ENCODE data around the gene ST7.
"Not testable (repeated sequence)": the region's sequence is repeated elsewhere in the genome, so short reads cannot be mapped to it uniquely, and the experiment has no call there.

Gene ST7

DNA sequence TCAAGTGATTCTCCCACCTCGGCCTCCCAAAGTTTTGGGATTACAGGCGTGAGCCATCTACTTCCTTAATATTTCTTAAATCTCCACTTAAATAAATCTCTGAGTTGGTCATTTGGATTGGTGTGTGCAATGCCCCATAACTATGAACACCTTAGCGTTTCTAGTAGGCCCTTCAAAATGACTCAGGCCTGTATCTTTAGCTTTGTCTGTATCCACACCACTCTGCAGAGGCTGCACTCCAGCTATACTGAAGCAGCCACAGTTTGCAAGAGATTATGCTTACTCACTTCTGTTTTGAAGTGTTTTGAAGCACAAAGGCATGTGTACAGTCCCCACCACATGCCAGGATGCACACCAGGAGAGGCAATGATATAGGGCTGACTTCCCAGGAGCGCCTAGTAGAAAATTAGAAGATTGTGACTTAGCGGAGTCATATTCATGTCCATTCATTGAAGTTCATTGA is 2.4 kb upstream of the ST7 start:
- DNase-seq (ENCODE audit: low spot score) = no peak

DNA sequence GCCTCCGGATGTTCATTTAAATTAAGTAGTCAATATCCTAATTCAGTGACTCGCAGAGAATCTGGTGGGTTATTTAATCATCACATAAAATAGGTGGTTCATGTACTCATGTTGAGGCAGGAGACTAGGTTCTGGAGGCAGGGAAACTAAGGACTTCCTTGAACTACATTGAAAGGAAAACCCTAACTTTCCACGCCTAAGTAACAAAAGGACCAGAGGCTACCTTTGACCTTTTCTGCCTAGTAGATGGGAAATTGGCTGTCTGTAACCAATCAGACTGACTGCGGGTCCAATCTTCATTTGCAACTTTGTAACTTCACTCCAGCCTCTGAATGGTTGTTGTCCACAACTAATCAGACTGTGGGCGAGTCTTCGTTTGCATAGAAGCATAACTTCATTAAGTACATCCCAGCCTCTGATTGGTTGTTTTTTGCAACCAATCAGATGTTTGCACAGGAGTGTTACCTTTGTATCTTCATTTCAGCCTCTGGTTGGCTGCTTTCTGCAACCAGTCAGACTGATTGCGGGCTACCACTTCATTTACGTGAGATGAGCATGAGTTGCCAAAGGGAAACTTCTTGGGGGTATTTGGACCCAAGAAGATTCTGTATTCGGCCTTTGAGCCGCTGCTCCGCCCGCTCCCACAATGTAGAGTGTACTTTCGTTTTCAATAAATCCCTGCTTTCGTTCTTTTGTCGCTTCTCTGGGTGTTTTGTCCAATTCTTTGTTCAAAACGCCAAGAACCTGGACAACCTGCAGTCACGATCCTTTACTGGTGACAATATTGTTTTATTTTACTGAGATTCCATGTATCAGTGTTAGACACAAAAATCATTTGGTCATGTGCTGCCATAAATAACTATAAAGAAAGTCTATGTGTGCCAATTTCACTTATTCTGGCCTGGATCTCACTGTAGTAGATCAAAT is 1.7 kb upstream of the ST7 start:
- DNase-seq (ENCODE audit: low spot score) = no peak

GRCh38 chr7:116952635-116953371 is 498 bp upstream of the ST7 start:
- peak; percentile 12 for DNase-seq (ENCODE audit: low spot score)

- DNase-seq (ENCODE audit: low spot score) = peak; percentile 77
These were observed 871 bp downstream of the ST7 start for GRCh38 chr7:116953906-116954838.

DNA sequence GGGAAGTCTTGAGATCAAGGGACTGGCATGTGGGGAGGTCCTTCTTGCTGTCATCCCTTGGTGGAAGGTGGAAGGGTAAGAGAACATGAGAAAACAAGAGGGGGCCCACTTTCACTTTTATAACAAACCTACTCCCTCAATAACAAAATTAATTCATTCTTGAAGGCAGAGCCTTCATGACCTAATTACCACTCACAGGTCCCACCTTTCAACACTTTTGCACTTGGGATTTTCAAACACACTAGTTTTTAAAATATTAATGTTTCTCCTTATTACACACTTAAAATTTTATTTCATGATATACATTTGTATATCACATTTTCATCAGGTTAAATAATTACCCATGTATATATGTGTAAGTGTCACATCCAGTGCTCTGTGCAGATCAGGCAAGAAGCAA is 2.0 kb downstream of the ST7 start:
- DNase-seq (ENCODE audit: low spot score) = no peak

DNA sequence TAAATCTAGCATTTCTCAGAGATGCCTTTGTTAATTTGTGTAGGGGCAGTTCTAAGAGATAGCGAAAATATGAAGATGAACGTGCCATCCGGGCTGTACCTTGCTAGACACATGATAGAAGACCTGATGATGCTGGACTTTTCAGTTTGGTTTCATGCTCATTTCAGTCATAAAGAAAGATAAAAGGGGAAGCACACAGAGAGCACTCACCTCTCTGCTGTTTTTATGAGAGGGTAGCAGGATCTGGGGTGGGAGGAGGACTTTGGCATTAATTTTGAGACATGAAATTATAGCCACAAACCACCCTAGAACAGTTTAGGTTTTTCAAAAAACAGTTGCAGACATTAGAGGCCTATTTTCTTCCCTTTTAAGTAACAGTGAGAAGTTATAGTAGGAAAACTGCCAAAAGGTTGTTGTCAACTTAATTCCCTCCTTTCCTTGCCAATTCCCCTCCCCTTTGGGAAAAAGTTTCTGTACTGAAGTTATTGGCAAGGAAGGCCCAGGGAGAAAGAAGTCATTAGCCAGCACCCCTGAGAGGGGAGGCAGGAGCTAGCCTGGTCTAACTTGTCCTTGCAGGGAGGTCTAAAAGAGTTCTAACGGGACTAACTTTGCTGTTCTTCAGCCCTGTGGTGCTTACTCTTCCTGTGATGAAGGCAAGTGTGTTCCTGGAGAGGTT is 2.6 kb downstream of the ST7 start:
- no peak for DNase-seq (ENCODE audit: low spot score)

DNA sequence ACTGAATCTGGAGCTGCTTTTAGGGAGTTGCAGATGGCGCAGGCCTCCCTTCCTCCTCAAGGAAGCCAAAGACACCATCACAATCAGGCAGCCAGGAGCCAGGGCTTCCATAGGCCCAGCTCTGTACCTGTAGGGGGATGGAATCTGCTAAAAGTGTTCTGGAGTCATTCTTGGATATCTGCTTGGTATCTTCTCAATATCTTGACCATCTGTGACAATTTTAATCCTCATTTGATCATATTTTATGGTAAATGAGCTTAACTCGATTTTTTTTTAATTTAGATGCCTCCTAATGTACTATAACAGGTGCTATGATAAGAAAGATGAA is 3.1 kb downstream of the ST7 start:
- no peak for DNase-seq (ENCODE audit: low spot score)

GRCh38 chr7:116957874-116958273 is 4.6 kb downstream of the ST7 start:
- DNase-seq (ENCODE audit: low spot score) = no peak

DNA sequence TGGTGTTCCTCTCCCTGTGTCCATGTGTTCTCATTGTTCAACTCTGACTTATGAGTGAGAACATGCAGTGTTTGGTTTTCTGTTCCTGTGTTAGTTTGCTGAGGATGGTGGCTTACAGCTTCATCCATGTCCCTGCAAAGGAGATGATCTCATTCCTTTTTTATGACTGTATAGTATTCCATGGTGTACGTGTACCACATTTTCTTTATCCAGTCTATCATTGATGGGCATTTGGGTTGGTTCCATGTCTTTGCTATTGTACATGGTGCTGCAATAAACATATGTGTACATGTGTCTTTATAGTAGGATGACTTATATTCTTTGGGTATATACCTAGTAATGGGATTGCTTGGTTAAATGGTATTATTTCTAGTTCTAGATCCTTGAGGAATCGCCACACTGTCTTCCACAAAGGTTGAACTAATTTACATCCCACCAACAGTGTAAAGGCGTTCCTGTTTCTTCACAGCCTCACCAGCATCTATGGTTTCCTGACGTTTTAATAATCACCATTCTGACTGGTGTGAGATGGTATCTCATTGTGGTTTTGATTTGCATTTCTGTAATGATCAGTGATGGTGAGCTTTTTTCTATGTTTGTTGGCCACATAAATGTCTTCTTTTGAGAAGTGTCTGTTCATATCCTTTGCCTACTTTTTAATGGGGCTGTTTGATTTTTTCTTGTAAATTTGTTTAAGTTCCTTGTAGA is 8.8 kb downstream of the ST7 start:
- not testable (repeated sequence) for DNase-seq (ENCODE audit: low spot score)

- DNase-seq (ENCODE audit: low spot score) = no peak
These were observed 9.9 kb downstream of the ST7 start for GRCh38 chr7:116963234-116963633.

GRCh38 chr7:116966601-116967000 is 13.3 kb downstream of the ST7 start:
- DNase-seq (ENCODE audit: low spot score) = peak; percentile 41

GRCh38 chr7:116967254-116967922 is 14.1 kb downstream of the ST7 start:
- DNase-seq (ENCODE audit: low spot score) = no peak

- no peak for DNase-seq (ENCODE audit: low spot score)
These were observed 14.7 kb downstream of the ST7 start for GRCh38 chr7:116967983-116968382.

- no peak for DNase-seq (ENCODE audit: low spot score)
These were observed 15.3 kb downstream of the ST7 start for GRCh38 chr7:116968631-116969030.

DNA sequence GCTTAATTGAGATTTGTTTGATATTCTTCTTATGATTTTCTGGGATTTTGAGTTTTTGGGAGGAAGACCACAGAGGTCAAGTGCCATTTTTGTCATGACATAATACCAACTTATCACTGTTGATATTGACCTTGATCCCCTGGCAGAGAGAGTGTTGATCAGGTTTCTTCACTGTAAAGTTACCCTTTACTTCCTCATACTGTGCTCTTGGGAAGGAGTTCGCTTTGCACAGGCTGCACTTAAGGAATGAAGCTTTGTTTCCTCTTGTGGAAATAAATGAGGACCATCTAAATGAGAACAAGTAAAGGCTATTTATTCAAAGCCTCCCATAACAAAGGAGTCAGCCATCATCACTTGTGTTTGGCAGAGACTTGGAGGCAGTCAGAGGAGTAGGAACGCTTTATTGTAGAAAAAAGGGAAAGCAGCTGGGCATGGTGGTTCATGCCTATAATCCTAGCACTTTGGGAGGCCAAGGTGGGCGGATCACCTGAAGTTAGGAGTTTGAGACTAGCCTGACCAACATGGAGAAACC is 16.1 kb downstream of the ST7 start:
- DNase-seq (ENCODE audit: low spot score) = no peak

GRCh38 chr7:116970238-116970910 is 17.1 kb downstream of the ST7 start:
- DNase-seq (ENCODE audit: low spot score) = no peak

GRCh38 chr7:116971153-116971552 is 17.9 kb downstream of the ST7 start:
- not testable (repeated sequence) for DNase-seq (ENCODE audit: low spot score)

DNA sequence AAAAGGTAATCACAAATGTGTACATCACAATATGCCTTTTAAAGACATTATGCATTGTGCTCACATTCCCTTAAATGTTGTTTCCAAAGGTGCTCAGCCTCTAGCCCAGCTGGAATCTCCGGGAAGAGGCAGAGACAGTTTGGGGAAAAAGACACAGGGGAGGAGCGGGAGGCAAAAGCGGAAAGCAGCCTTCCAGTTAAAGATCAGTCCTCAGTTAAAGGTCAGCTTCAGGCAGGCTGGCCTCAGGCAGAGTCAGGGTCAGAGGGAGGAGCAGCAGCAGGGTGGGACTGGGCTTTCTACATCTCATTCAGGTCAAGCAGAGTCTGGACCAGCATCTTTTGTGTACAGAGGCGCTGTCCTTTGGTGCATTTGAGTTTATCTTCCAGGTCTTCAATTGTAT is 18.6 kb downstream of the ST7 start:
- DNase-seq (ENCODE audit: low spot score) = no peak

- not testable (repeated sequence) for DNase-seq (ENCODE audit: low spot score)
These were observed 21.7 kb downstream of the ST7 start for GRCh38 chr7:116975024-116975423.

- peak; percentile 70 for DNase-seq (ENCODE audit: low spot score)
These were observed 23.9 kb downstream of the ST7 start for GRCh38 chr7:116977172-116977571.
